ENCODE measurements around the gene RASSF5.

RASSF5 gene

DNA sequence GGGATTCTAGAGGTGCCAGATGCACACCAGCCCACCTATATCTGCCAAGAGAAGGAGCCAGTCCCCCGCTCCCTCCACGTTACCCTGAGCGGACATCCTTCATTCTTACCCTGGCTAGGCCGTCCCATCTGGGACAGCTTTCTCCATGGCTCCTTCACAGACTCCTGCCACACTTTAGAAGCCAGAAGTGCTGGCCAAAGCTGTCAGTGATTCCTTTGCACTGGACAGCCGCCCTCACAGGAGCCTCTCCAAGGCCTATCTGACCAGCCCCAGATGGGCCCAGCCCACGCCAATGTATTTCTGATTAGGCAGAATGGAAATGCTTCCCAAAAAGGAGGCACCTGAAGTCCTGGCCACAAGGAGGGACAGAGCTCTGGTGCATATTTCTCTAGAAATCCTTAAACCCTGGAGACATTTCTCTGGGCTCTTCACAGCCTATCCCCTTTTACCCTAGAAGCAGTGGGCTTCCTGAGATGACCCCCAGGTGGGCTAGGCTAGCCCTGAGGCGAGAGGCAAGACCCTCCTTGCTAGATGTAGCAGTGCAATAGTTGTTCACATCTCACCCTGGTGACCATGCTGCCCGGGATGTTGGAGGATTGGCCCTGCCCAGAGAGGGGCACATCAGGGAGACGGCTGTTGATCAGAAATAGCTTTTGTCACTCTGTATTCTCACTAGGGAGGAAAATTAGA lies 44.1 kb downstream of the RASSF5 start:
- no peak overlapping the region for H3K4me3 ChIP-seq (ENCODE audit: low read depth, low read length)
- no peak for TF ChIP-seq CTCF (IDR thresholded peaks at IDR 0.05)
- no peaks in the 10 kb centered on the region for H3K27me3 ChIP-seq (ENCODE audit: control insufficient read depth, insufficient read depth, low read length)
- H3K9ac ChIP-seq = no peak overlapping the region
- H3K4me1 ChIP-seq = no peaks in the 10 kb centered on the region
- no peak overlapping the region for H3K4me2 ChIP-seq (ENCODE audit: low read length)
- no peak overlapping the region for H3K27ac ChIP-seq
- no peak overlapping the region for H2AFZ ChIP-seq
- no peaks in the 10 kb centered on the region for H3K79me2 ChIP-seq
- H3K9me3 ChIP-seq (ENCODE audit: control insufficient read depth, low read length) = no peaks in the 10 kb centered on the region
- H3K36me3 ChIP-seq (ENCODE audit: control insufficient read depth, insufficient read depth, low read length) = no peaks in the 10 kb centered on the region

GRCh38 chr1:206551986-206552326 lies 44.6 kb downstream of the RASSF5 start:
- Histone ChIP-seq H3K9me3 (ENCODE audit: control insufficient read depth, low read length) (no peaks in the 10 kb centered on the region), H2AFZ (no peak overlapping the region), H3K79me2 (no peaks in the 10 kb centered on the region), H3K36me3 (ENCODE audit: control insufficient read depth, insufficient read depth, low read length) (no peaks in the 10 kb centered on the region), H3K4me2 (ENCODE audit: low read length) (no peak overlapping the region), H3K9ac (no peak overlapping the region), H3K4me1 (no peaks in the 10 kb centered on the region), H3K4me3 (ENCODE audit: low read depth, low read length) (no peak overlapping the region), H3K27me3 (ENCODE audit: control insufficient read depth, insufficient read depth, low read length) (no peaks in the 10 kb centered on the region), H3K27ac (no peak overlapping the region)
- TF ChIP-seq CTCF (IDR thresholded peaks at IDR 0.05) = no peak

DNA sequence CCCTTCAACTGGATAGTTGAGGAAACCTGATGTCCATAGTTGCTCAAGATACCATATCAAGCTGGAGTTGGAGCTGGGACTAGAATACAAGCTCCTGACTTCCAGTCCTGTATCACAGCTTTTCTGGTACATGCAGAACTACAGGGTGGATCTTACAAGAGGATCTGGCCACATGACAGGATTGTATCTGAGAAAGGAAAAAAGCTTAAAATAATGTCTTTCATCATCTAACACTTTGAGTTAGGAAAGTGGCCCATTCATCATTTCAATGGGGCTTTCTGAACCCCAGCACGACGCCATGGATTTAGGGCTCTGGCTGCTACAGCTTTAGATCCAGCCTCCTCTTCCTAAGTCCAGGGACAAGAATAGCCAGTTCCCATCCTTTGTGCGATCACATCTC lies 46.9 kb downstream of the RASSF5 start:
- no peaks in the 10 kb centered on the region for H3K4me1 ChIP-seq

DNA sequence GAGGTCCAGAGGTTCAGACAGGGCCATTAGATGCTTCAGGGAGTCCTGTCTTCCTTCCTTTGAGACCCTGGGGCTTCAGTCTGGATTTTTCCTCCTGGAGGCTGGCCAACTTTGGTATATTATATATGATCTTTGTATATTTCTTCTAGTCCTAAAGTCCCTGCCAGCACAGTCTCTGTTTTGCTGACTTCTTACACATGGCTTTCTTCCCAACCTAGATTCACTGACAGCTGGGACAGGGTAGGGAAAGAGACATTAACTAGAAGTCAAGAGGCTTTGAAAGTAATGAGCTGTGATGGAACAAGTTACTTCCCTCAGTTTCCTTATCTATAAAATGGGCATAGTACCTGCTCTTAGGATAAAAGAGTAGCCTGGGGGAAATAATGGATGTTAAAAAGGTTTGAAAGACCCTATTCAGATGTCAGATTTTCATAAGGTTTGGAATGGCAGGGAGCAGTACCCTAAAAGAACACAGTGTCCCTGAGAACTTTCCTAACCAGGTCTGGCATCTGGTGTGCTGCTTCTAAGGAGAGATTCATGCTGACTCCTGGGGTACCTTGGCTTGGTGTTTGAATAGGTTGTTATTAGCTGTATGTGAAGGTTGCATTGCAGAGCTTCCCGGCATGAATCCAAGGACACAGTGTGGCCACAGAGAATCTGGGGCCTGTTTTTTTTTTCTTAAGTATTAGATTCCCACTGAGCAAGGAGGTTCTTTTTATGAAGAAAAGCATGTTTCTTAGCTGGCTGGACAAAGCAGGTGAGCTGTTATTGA lies 47.6 kb downstream of the RASSF5 start:
- H3K27me3 ChIP-seq (ENCODE audit: control insufficient read depth, insufficient read depth, low read length) = no peaks in the 10 kb centered on the region
- H3K4me1 ChIP-seq = peaks cover 4% of the 10 kb centered on the region

More for the DNA sequence above, 46.9 kb downstream of the RASSF5 start:
- no peak overlapping the region for H3K4me3 ChIP-seq (ENCODE audit: low read depth, low read length)
- no peaks in the 10 kb centered on the region for H3K36me3 ChIP-seq (ENCODE audit: control insufficient read depth, insufficient read depth, low read length)
- no peak overlapping the region for H2AFZ ChIP-seq
- H3K4me2 ChIP-seq (ENCODE audit: low read length) = no peak overlapping the region
- H3K79me2 ChIP-seq = no peaks in the 10 kb centered on the region
- H3K9ac ChIP-seq = no peak overlapping the region
- H3K27ac ChIP-seq = no peak overlapping the region
- H3K9me3 ChIP-seq (ENCODE audit: control insufficient read depth, low read length) = no peaks in the 10 kb centered on the region
- no peaks in the 10 kb centered on the region for H3K27me3 ChIP-seq (ENCODE audit: control insufficient read depth, insufficient read depth, low read length)
- no peak for TF ChIP-seq CTCF (IDR thresholded peaks at IDR 0.05)

More for the DNA sequence above, 47.6 kb downstream of the RASSF5 start:
- no peak overlapping the region for H3K9ac ChIP-seq
- no peaks in the 10 kb centered on the region for H3K79me2 ChIP-seq
- H3K4me3 ChIP-seq (ENCODE audit: low read depth, low read length) = no peak overlapping the region
- no peak overlapping the region for H2AFZ ChIP-seq
- H3K36me3 ChIP-seq (ENCODE audit: control insufficient read depth, insufficient read depth, low read length) = no peaks in the 10 kb centered on the region
- H3K9me3 ChIP-seq (ENCODE audit: control insufficient read depth, low read length) = no peaks in the 10 kb centered on the region
- no peak overlapping the region for H3K27ac ChIP-seq
- no peak for TF ChIP-seq CTCF (IDR thresholded peaks at IDR 0.05)
- H3K4me2 ChIP-seq (ENCODE audit: low read length) = no peak overlapping the region
